HFFc6 (cell line): ENCODE measurements around the gene RAB11FIP4. TPM values are rescaled to one million over a fixed set of nuclear protein-coding genes. Genes with fewer than 3 reads are reported as not detected.

Experiments
- DNase-seq: peaks from one replicate; pipeline ENCODE4 v3.0.0-alpha.2; 2018
- H3K27ac Mint-ChIP-seq: 2 replicates; pipeline ENCODE4 v1.8.0; 2020; ENCODE audit warnings: mild to moderate bottlenecking, mixed read lengths
- H3K27me3 Mint-ChIP-seq: 2 replicates; pipeline ENCODE4 v1.8.0; 2021; ENCODE audit warnings: mild to moderate bottlenecking, moderate library complexity, mixed read lengths; ENCODE audit not compliant: insufficient read depth
- H3K36me3 Mint-ChIP-seq: 2 replicates; pipeline ENCODE4 v1.8.0; 2021; ENCODE audit warnings: low read depth, mixed read lengths
- H3K4me1 Mint-ChIP-seq: 2 replicates; pipeline ENCODE4 v1.8.0; 2020; ENCODE audit warnings: low read depth, mixed read lengths
- H3K4me3 Mint-ChIP-seq: 2 replicates; pipeline ENCODE4 v1.8.0; 2020; ENCODE audit warnings: mild to moderate bottlenecking, moderate library complexity, mixed read lengths
- H3K9me3 Mint-ChIP-seq: 2 replicates; pipeline ENCODE4 v1.8.0; 2020; ENCODE audit warnings: mild to moderate bottlenecking, mixed read lengths
- total RNA-seq, 6 experiments: library from RNA; stranded (reverse); fragmentation: NEBNext Ultra II Directional; extraction: Animal tissue kit (Norgen Biotek cat#: 25700); gene quantifications; 2 replicates in 1 of 6; 3 replicates in 5 of 6; pipeline ENCODE4 v1.2.3, GENCODE V29; 2021
- TF ChIP-seq, protein P1 (sequence below): fragments of 200-600 bp; sonication (generic); IDR thresholded peaks from 2 replicates; pipeline ENCODE4 v1.5.0; 2021; ENCODE audit warnings: antibody characterized with exemption, mild to moderate bottlenecking

Gene RAB11FIP4
- total RNA-seq, 6 experiments from 2014 or later = 0.02 to 0.38 (median 0.09) TPM

GRCh38 chr17:31398381-31399311 lies 7.2 kb downstream of the RAB11FIP4 start:
- H3K4me3 Mint-ChIP-seq = no peak overlapping the region
- H3K4me1 Mint-ChIP-seq = no peaks in the 10 kb centered on the region
- TF ChIP-seq, protein P1, sequence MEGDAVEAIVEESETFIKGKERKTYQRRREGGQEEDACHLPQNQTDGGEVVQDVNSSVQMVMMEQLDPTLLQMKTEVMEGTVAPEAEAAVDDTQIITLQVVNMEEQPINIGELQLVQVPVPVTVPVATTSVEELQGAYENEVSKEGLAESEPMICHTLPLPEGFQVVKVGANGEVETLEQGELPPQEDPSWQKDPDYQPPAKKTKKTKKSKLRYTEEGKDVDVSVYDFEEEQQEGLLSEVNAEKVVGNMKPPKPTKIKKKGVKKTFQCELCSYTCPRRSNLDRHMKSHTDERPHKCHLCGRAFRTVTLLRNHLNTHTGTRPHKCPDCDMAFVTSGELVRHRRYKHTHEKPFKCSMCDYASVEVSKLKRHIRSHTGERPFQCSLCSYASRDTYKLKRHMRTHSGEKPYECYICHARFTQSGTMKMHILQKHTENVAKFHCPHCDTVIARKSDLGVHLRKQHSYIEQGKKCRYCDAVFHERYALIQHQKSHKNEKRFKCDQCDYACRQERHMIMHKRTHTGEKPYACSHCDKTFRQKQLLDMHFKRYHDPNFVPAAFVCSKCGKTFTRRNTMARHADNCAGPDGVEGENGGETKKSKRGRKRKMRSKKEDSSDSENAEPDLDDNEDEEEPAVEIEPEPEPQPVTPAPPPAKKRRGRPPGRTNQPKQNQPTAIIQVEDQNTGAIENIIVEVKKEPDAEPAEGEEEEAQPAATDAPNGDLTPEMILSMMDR = no peak
- no peaks in the 10 kb centered on the region for H3K9me3 Mint-ChIP-seq
- peaks cover 28% of the 10 kb centered on the region for H3K27me3 Mint-ChIP-seq
- no peaks in the 10 kb centered on the region for H3K36me3 Mint-ChIP-seq
- H3K27ac Mint-ChIP-seq = no peak overlapping the region
- no peak for DNase-seq

- Mint-ChIP-seq H3K4me3 (no peak overlapping the region), H3K27me3 (peaks cover 36% of the 10 kb centered on the region), H3K9me3 (no peaks in the 10 kb centered on the region), H3K36me3 (no peaks in the 10 kb centered on the region), H3K4me1 (no peaks in the 10 kb centered on the region), H3K27ac (no peak overlapping the region)
- DNase-seq = no peak
- TF ChIP-seq, protein P1 = no peak
These were observed 9.0 kb downstream of the RAB11FIP4 start for GRCh38 chr17:31400481-31400950.

DNA sequence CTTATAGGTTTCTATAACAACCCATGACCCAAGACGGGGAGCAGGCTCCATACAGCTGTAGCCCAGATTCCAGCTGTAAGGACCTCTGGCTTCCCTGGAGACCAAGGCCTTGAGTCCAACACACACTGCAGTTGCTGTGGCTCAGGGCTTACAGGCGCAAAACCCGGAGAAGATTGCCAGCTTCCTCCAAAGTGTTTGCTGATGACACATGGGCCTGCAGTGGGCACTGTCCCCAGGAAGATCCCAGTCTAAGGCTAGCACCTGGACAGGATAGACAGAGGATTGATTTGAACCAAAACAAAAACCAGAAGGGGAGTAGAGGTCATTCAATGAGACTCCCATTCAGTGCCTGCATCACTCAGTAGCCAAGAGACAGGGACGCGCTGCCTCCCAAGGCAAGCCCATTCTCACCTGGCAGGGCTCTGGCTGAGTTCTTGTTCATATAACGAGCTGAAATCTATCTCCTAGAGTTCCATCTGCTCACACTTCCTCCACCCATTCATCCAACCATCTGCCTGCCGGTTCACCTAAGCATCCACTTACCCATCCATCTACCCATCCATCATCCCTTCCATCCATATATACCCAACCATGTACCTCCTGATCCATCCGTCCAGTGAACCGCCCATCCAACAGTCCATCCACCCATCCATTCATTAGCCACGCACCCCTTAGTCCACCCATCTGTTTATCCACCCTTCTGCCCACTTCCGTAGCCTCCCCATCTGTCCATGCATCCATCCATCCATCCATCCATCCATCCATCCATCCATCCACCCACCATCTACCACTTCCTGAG lies 10.2 kb downstream of the RAB11FIP4 start:
- peaks cover 39% of the 10 kb centered on the region for H3K27me3 Mint-ChIP-seq

GRCh38 chr17:31404028-31404949 lies 12.8 kb downstream of the RAB11FIP4 start:
- H3K4me1 Mint-ChIP-seq = no peaks in the 10 kb centered on the region
- peaks cover 31% of the 10 kb centered on the region for H3K27me3 Mint-ChIP-seq
- H3K27ac Mint-ChIP-seq = no peak overlapping the region
- TF ChIP-seq, protein P1 = no peak
- no peaks in the 10 kb centered on the region for H3K9me3 Mint-ChIP-seq
- no peak overlapping the region for H3K4me3 Mint-ChIP-seq
- H3K36me3 Mint-ChIP-seq = no peaks in the 10 kb centered on the region
- DNase-seq = no peak

More for the DNA sequence above, 10.2 kb downstream of the RAB11FIP4 start:
- no peak overlapping the region for H3K27ac Mint-ChIP-seq
- H3K4me1 Mint-ChIP-seq = no peaks in the 10 kb centered on the region
- H3K4me3 Mint-ChIP-seq = no peak overlapping the region
- no peak for DNase-seq
- no peaks in the 10 kb centered on the region for H3K9me3 Mint-ChIP-seq
- TF ChIP-seq, protein P1 = no peak
- H3K36me3 Mint-ChIP-seq = no peaks in the 10 kb centered on the region

GRCh38 chr17:31405890-31406371 lies 14.5 kb downstream of the RAB11FIP4 start:
- H3K4me1 Mint-ChIP-seq = no peaks in the 10 kb centered on the region
- no peak overlapping the region for H3K27ac Mint-ChIP-seq
- no peak overlapping the region for H3K4me3 Mint-ChIP-seq
- no peak for DNase-seq
- H3K27me3 Mint-ChIP-seq = peaks cover 34% of the 10 kb centered on the region
- TF ChIP-seq, protein P1 = no peak
- H3K9me3 Mint-ChIP-seq = no peaks in the 10 kb centered on the region
- H3K36me3 Mint-ChIP-seq = no peaks in the 10 kb centered on the region
